AG08396 (cell line): ENCODE results near the gene MERTK.
"Not testable (repeated sequence)": the region's sequence is repeated elsewhere in the genome, so short reads cannot be mapped to it uniquely, and the experiment has no call there.

Experiments
- DNase-seq: peaks from one replicate; pipeline ENCODE4 v3.0.0; 2012; ENCODE audit warnings: low spot score, mixed read lengths

MERTK gene

DNA sequence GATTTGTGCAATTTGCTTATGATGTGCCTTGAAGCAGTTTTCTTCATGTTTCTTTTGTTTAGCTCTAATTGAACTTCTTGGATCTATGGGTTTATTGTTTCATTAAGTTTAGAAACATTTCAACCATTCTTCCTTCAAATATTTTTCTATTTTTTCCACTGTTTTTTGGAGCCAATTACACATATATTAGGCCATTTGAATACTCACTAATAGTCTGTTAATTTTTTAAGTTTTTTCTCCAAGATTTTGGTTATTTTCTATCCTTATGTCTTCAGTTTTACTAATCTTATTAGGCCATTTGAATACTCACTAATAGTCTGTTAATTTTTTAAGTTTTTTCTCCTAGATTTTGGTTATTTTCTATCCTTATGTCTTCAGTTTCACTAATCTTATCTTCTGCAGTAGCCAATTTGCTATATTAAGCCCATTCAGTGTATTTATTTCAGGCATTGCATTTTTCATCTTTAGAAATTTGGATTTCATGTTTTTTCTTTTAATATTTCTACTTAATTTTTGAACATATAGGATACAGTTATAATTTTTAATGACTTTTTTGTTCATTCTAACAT lies 147.1 kb downstream of the MERTK start:
- DNase-seq, result no peak

- DNase-seq, result no peak
Observed at GRCh38 chr2:112046231-112046630, 147.8 kb downstream of the MERTK start.

DNA sequence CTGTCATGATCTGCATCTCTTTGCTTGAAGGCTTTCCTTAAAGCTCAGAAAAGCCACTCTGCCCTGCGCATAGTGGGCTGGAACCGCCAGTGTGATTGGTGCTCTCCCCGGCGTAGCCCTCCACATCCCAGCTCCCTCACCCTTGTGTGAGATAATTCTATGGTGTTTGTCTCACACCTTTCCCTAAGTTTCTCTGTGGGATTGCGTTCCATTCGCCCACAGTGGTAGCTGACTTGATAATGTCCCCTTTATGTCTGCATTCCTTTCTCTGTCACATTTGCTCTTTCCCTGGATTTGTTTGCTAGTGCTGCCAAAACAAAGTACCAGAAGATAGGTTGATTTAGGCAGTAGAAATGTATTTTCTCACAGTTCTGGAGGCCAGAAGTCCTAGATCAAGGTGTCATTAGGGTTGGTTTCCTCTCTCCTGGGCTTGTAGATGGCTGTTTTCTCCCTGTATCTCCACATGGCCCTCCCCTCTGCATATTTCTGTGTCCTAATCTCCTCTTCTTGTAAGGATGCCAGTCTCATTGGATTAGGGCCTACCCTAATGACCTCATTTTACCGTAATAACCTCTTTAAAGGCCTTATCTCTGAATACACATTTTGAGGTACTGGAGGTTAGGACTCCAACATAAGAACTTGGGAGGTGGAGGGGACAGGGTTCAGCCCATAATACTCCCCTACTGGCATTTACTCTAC lies 149.3 kb downstream of the MERTK start:
- no peak for DNase-seq

GRCh38 chr2:112048236-112048592 lies 149.8 kb downstream of the MERTK start:
- DNase-seq, result no peak

DNA sequence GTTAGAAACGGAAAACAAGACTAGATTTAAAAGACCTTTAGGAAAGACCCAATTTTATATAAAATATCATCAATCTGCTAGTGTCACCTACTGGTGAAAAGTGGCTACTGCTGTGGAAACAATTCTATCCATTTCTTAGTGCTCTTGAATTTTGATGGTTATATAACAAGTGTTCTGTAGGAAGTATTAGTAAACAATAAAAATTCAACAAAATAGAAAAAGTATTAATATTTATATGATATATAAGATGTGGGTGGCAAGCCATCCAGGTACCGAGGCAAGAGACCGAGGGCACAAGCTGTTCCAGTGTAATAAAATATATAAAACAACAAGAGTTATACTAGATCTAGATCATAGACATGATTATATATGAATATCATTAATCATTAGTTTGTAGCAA lies 150.5 kb downstream of the MERTK start:
- peak; percentile 32 for DNase-seq

GRCh38 chr2:112050316-112050715 lies 151.9 kb downstream of the MERTK start:
- DNase-seq, result no peak

GRCh38 chr2:112053917-112054846 lies 155.8 kb downstream of the MERTK start:
- DNase-seq, result peak; percentile 90

GRCh38 chr2:112054847-112055729 lies 156.7 kb downstream of the MERTK start, which contains the start of gene TMEM87B:
Gene TMEM87B, plus strand, starts transcription at chr2:112055269. Its CDS starts 323 bp downstream, at chr2:112055592.
- peak; percentile 96 for DNase-seq

DNA sequence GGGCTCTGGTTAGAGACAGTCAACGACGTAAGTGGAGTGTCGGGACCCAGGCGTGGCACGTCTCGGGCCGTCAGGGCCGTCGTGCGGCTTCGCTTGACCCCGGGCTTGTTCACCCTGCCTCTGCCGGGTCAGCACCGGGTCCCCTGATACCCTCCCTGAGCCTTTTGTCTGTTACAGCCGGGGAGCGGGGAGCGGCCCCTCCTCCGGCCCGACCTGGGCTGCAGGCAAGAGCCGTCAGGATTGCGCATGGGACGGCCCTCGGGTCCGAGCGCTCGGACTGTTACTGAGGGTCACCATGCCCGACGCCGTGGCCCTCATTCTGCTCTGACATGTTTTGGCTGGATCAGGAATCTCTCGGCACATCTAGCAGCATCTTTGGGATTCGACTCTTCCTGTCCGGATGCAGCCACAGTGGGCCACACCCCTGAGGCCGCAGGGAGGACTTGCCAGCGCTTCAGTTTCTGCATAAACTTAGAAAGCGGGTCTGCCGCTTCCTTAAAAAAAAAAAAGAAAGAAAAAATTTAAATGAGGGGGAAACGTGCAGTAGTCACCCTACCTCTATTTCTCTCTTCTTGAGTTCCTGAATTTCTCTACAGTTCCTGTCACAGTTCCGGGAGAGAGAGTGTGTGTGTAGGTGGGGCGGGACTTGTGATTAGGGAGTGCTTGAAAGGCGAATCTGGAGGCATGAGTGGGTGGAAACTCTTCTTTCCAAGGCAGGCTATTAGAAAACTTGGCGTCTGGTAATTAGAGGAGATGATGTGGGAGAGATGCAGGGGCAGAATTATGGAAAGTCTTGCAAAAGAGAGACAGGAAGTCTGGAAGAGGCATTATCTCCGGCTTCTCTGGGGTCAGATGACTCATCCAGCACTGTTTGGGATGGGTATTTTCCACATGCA lies 157.6 kb downstream of the MERTK start:
- DNase-seq, result peak; percentile 58

- no peak for DNase-seq
Observed at GRCh38 chr2:112056626-112056987, 158.2 kb downstream of the MERTK start.

GRCh38 chr2:112059671-112060070 lies 161.3 kb downstream of the MERTK start:
- no peak for DNase-seq

DNA sequence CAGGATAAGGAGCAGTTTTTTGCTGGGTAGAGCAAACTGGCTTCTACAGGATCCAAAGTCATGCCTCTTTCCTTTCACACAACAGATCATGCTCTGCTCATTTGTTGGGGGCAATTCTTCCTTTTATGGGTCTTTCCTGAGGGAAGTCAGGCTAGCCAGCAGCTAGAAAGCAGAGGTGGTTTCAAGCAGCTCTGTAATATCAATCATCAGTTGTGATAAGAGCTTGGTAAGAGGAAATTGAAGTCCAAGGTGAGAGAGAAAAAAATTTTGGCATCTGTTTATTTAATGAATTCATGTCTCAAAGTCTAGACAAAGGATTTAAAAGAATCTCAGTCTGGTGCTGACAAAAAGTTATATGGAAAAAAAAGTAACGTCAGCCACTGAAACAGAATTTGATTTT lies 162.9 kb downstream of the MERTK start:
- DNase-seq, result no peak

DNA sequence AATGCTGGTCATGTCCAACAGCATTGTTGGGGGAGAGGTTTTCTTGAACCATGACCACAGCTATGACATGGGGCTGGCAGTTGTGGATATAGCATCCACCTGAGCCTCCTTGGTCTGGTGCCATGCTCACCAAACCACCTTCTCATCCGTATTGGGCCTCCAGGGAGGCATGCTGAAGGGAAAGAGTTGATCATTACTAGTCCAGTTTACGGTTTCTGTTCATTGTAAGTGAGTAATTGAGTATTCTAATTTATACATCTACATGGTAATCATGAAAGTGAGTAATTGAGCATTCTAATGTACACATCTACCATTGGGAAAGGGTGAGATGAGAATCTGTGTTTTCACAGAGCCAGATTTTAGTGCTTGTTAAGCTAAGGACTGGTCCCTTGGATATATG lies 163.4 kb downstream of the MERTK start:
- DNase-seq, result no peak

GRCh38 chr2:112062894-112063293 lies 164.5 kb downstream of the MERTK start:
- DNase-seq, result no peak

DNA sequence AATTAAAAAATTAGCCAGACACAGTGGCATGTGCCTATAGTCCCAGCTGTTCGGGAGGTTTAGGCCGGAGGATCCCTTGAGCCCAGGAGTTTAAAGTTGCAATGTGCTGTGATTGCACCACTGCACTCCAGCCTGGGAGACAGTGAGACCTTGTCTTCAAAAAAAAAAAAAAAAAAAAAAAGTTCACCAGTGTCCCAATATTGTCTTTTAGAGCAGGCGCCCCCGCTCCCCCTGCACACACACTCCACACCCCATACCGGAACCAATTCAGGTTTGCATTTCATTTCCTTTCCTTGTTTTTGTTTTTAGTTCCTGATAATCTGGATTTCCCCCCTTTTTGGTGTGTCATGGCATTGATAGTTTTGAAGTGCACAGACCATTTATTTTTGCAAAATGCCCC lies 167.1 kb downstream of the MERTK start:
- DNase-seq, result no peak

DNA sequence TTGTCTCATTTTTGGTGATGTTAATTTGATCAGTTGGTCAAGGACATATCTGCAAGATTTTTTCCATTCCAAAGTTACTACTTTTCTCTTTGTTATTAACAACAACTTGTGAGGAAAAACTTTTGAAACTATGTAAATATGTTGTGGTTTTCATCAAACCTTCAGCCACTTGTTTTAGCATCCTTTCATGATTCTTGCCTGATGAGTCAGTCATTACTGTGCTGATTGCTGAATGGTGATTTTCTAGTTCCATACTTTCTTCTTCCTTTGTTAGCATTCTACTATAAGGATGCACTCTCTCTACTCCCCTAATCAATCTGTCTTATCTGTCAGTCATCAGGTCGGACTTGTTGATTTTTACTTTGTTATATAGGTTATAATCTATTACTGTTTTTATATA lies 167.6 kb downstream of the MERTK start:
- peak; percentile 65 for DNase-seq

DNA sequence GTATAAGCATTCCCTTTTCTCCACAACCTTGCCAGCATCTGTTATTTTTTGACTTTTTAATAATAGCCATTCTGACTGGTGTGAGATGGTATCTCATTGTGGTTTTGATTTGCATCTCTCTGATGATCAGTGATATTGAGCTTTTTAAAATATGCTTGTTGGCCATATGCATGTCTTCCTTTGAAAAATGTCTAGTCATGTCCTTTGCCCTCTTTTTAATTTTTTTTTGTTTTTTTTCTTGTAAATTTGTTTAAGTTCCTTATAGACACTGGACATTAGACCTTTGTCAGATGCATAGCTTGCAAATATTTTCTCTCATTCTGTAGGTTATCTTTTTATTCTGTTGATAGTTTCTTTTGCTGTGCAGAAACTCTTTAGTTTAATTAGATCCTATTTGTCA lies 171.4 kb downstream of the MERTK start:
- DNase-seq, result not testable (repeated sequence)

- DNase-seq, result no peak
Observed at GRCh38 chr2:112073875-112074274, 175.5 kb downstream of the MERTK start.

GRCh38 chr2:112074506-112074905 lies 176.1 kb downstream of the MERTK start:
- DNase-seq, result no peak

GRCh38 chr2:112075490-112076260 lies 177.3 kb downstream of the MERTK start:
- DNase-seq, result no peak
